T47D (cell line): ENCODE data around the gene BTG2.

Experiments
- DNase-seq, 2 experiments: peaks; one replicate each; pipeline versions ENCODE4 v3.0.0 to v3.0.0-alpha.2; 2011 to 2012; ENCODE audit warnings: low read depth in 1 of 2, low spot score in 1 of 2
- JUND ChIP-seq: IDR thresholded peaks from 2 replicates; pipeline ENCODE4 v1.6.1; 2012; ENCODE audit warnings: low read depth
- in situ Hi-C: cut with HindIII; loops from 2 replicates; pipeline ENCODE4 v1.10.0; 2016; ENCODE audit warnings: low sequenced_read_pairs, low pct_unique_long_range_greater_than_20kb

Gene BTG2

GRCh38 chr1:203271962-203272632 lies 33.2 kb upstream of the BTG2 start:
- DNase-seq = no peak
- in situ Hi-C loops = no loop called here

GRCh38 chr1:203272633-203273205 lies 32.6 kb upstream of the BTG2 start:
- TF ChIP-seq JUND = no peak
- DNase-seq = no peak
- in situ Hi-C loops = no loop called here

More at GRCh38 chr1:203271962-203272632, 33.2 kb upstream of the BTG2 start:
- no peak for TF ChIP-seq JUND

- in situ Hi-C loops = no loop called here
- no peak for TF ChIP-seq JUND
- peak; percentile 55 to 90 for DNase-seq
These were observed 32.0 kb upstream of the BTG2 start for GRCh38 chr1:203273206-203273868.

- no peak for DNase-seq
- no peak for TF ChIP-seq JUND
- in situ Hi-C loops = no loop called here
These were observed 31.3 kb upstream of the BTG2 start for GRCh38 chr1:203273869-203274602.

- no peak for TF ChIP-seq JUND
- no peak for DNase-seq
- in situ Hi-C loops = no loop called here
These were observed 30.5 kb upstream of the BTG2 start for GRCh38 chr1:203274603-203275381.

- no peak for DNase-seq
- TF ChIP-seq JUND = no peak
- in situ Hi-C loops = no loop called here
These were observed 29.6 kb upstream of the BTG2 start for GRCh38 chr1:203275656-203276272.

GRCh38 chr1:203276408-203276807 lies 28.9 kb upstream of the BTG2 start:
- DNase-seq = no peak
- in situ Hi-C loops = no loop called here

GRCh38 chr1:203276916-203277545 lies 28.3 kb upstream of the BTG2 start:
- TF ChIP-seq JUND = no peak
- in situ Hi-C loops = no loop called here
- DNase-seq = no peak

More at GRCh38 chr1:203276408-203276807, 28.9 kb upstream of the BTG2 start:
- no peak for TF ChIP-seq JUND

GRCh38 chr1:203278082-203278884 lies 27.0 kb upstream of the BTG2 start:
- in situ Hi-C loops = no loop called here
- no peak for TF ChIP-seq JUND
- no peak for DNase-seq

GRCh38 chr1:203278885-203279406 lies 26.4 kb upstream of the BTG2 start:
- DNase-seq = no peak
- in situ Hi-C loops = no loop called here
- TF ChIP-seq JUND = no peak

- DNase-seq = no peak
- no peak for TF ChIP-seq JUND
- in situ Hi-C loops = no loop called here
These were observed 25.3 kb upstream of the BTG2 start for GRCh38 chr1:203280061-203280460.
